ENCODE measurements around the gene IGSF9. TPM values are rescaled to one million over a fixed set of nuclear protein-coding genes. Genes with fewer than 3 reads are reported as not detected.
A peak's percentile ranks its signal among the peaks of the same experiment; 100 is the strongest.
"Not testable (repeated sequence)": the region's sequence is repeated elsewhere in the genome, so short reads cannot be mapped to it uniquely, and the experiment has no call there.

IGSF9 gene
- total RNA-seq, 1 experiment from 2014 or later: not detected

- DNase-seq (ENCODE audit: low read depth, low spot score): no peak
- in situ Hi-C loops (cut with HindIII; ENCODE audit: low pct_unique_long_range_greater_than_20kb, low sequenced_read_pairs): no loop called here
Observed at GRCh38 chr1:159917533-159918351, 27.7 kb downstream of the IGSF9 start.

- DNase-seq (ENCODE audit: low read depth, low spot score): peak; percentile 47
- in situ Hi-C loops (cut with HindIII; ENCODE audit: low pct_unique_long_range_greater_than_20kb, low sequenced_read_pairs): no loop called here
Observed at GRCh38 chr1:159916242-159917051, 29.0 kb downstream of the IGSF9 start.

DNA sequence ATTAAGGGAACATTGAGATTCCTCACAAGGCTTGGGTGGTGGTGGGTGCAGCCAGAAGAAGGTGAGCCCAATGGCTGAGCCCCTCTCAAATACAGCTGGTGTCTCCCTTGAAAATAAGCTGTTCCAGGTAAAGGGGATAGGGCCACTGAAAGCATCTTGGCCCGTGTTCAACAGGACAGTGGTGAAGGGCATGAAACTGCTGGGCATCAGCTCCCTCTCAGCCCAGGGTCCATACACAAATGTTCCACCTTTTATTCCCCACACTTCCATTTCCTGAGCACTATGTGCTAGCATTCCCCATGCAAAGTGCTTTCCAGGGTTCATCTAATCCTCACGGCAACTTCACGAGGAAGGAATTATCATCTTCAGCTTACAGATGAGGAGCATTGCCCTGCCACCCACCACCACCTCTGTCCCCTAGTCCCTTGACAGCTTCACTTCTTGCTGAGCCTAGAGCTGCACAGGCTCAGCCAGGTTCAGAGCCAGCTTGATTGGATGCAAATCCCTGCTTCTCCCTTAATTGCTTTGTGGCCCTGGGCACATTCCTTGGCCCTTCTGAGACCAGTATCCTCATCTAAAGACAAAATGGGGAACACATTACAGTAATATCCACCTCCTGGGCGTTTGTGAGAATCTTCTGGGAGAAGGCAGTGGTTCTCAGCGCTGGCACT, 29.7 kb downstream of the IGSF9 start:
- DNase-seq (ENCODE audit: low read depth, low spot score): no peak
- in situ Hi-C loops (cut with HindIII; ENCODE audit: low pct_unique_long_range_greater_than_20kb, low sequenced_read_pairs): no loop called here

DNA sequence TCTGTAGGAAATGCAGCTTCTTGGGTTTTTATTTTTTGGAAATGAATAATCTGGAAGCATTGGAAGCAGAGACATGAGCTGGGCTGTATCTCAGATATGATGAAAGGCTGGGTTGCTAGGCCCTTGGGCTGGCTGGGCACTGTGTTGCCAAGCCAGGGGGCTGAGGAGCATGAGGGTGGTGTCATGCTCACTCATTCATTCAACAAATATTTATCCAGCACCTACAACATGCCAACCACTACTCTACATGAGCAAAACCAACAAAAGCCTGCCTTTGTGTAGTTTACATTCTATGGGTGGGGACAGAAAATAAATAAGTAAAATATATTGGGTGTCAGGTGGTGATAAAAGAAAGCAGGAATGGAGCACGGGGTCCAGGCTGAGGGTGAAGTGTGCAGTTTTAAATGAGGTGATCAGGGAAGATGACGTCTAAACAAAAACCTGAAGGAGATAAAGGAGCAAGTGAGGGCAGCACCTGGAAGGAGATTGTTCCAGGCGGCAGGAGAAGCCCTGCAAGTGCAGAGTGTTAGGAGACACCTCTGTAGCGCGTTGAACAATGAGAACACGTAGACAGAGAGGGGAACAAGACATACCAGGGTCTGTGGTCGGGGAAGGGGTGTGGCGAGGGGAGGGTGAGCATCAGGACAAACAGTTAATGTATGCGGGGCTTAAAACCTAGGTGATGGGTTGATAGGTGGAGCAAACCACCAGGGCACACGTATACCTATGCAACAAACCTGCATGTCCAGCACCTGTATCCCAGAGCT, 31.0 kb downstream of the IGSF9 start:
- in situ Hi-C loops (cut with HindIII; ENCODE audit: low pct_unique_long_range_greater_than_20kb, low sequenced_read_pairs): no loop called here
- DNase-seq (ENCODE audit: low read depth, low spot score): no peak

DNA sequence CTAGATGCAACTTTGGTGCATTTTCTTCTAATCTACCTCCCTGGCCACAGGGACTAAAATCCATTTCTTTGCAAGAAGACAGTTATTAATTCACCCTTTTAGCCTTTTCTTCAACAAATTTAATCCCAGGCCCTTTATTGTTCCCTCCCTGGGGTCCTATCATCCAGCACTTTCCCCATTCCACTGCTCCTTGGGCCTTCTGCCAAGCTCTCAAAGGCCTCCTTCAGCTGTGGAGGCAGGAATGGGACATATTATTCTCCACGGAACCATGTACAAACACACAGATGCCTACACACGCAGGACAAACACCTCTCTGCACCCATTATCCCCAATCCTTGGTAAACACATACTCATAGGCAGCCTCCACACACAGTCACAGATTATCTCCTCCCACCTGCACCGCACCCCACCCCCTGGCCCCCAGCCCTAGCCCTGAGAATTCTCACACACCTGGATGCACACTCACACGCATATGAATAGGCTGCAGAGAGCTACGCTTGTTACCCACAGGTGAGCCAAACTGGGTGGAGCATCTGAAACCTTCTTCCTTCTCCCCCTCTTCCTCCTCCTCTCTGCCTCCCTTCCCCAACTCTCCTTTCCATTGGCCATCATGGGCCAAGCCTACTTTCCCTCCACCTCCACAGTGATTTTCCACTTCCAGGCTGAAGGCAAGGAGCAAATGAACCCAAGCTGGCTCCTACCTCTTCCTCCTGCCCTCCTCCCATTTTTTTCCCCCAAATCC, 31.8 kb downstream of the IGSF9 start:
- in situ Hi-C loops (cut with HindIII; ENCODE audit: low pct_unique_long_range_greater_than_20kb, low sequenced_read_pairs): no loop called here
- no peak for DNase-seq (ENCODE audit: low read depth, low spot score)

GRCh38 chr1:159911326-159912070, 33.9 kb downstream of the IGSF9 start:
- in situ Hi-C loops (cut with HindIII; ENCODE audit: low pct_unique_long_range_greater_than_20kb, low sequenced_read_pairs): no loop called here
- DNase-seq (ENCODE audit: low read depth, low spot score): no peak

GRCh38 chr1:159908031-159908940, 37.1 kb downstream of the IGSF9 start:
- in situ Hi-C loops (cut with HindIII; ENCODE audit: low pct_unique_long_range_greater_than_20kb, low sequenced_read_pairs): no loop called here
- DNase-seq (ENCODE audit: low read depth, low spot score): no peak

DNA sequence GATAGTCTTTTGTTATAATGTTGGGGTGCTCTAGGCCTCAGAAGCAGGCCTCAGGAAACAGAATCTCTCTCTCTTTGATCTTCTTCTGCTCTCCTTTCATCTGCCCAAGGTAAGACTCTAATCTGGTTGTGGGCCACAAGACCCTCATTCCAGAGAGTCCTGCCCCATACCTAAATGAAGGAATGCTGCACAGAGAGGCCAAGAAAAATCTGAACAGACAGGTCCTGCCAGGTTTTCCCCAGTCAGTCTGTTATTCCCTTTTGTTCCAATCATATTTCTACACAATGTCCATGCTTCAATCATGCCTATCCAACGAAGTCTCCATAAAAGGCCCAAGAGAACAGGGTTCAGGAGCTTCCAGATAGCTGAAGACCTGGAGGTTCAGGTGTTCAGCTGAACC, 38.5 kb downstream of the IGSF9 start:
- in situ Hi-C loops (cut with HindIII; ENCODE audit: low pct_unique_long_range_greater_than_20kb, low sequenced_read_pairs): no loop called here
- no peak for DNase-seq (ENCODE audit: low read depth, low spot score)

GRCh38 chr1:159904036-159904435, 41.4 kb downstream of the IGSF9 start:
- DNase-seq (ENCODE audit: low read depth, low spot score); in situ Hi-C loops (cut with HindIII; ENCODE audit: low pct_unique_long_range_greater_than_20kb, low sequenced_read_pairs): not testable (repeated sequence)

DNA sequence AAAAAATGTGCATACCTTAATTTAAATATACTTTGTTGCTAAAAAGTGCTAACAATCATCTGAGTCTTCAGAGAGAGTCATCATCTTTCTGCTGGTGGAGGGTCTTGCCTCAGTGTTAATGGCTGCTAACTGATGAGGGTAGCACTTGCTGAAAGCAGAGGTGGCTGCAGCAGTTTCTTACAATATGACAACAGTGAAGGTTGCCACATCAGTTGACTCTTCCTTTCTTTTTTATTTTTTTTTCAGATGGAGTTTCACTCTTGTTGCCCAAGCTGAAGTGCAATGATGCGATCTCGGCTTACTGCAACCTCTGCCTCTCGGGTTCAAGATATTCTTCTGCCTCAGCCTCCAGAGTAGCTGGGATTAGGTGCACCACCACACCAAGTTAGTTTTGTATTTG, 42.9 kb downstream of the IGSF9 start:
- DNase-seq (ENCODE audit: low read depth, low spot score): no peak
- in situ Hi-C loops (cut with HindIII; ENCODE audit: low pct_unique_long_range_greater_than_20kb, low sequenced_read_pairs): no loop called here

DNA sequence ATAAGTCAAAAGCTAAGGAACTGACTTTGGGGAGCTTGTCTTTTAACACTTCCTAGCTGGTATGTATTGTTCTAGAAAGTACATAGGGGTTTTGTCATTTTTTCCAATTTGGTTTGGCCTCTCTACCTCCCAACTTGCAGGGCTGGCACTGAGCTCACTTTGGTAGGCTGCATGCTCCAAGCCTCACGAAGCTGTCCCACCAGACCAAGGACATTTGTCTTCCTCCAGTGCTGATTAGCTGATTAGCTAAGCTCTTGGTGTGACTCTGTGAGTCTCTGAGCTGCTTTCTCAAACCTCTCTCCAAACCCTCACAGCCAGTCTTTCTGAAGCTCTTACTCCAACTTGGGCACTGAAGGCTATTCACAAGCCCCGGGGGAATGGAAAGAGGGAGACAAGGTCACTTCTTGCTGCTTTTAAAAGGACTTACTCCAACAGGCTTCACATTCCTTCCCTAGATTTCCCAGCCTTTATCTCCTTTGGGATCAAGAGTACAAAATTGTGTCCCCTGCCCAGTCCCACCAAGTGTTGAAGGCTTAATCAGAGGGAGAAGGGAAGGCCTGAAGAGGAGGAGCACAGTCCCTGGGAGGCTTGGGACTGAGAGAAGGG, 44.6 kb downstream of the IGSF9 start:
- DNase-seq (ENCODE audit: low read depth, low spot score): no peak
- in situ Hi-C loops (cut with HindIII; ENCODE audit: low pct_unique_long_range_greater_than_20kb, low sequenced_read_pairs): no loop called here

DNA sequence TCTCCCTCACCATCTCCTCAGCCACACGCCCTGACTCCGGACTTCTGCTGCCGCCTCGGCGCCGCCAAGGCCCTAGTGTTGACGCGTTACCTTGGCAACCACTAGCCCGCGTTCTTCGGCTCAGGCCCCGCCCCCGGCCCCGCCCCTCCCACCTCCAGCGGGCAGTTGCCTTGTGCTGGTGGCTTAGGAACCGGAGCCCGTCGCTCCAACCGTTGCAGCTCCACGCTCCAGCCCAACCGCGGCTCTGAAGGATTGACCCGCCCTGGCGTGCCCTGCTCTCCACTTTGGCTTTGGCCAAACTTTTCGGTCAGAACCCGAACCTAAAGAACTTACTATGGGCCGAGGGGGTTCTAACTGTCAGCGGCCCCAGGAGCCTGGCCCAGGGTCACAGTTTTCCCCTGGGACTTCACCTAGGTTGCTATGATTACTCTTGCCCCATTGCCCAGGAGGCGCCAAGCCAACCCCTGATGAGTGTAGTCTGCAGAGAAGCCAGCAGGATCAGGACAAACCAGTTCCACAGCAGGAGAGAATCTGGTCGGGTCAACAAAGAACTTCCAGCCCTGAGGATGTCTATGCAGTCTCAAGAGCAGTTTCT, 45.2 kb downstream of the IGSF9 start, which contains the start of gene CFAP45:
CFAP45 (minus strand) TSS at position 80 of the 595 bp plus-strand sequence; CDS start at position 13, 67 bp downstream.
- no peak for DNase-seq (ENCODE audit: low read depth, low spot score)
- in situ Hi-C loops (cut with HindIII; ENCODE audit: low pct_unique_long_range_greater_than_20kb, low sequenced_read_pairs): no loop called here

DNA sequence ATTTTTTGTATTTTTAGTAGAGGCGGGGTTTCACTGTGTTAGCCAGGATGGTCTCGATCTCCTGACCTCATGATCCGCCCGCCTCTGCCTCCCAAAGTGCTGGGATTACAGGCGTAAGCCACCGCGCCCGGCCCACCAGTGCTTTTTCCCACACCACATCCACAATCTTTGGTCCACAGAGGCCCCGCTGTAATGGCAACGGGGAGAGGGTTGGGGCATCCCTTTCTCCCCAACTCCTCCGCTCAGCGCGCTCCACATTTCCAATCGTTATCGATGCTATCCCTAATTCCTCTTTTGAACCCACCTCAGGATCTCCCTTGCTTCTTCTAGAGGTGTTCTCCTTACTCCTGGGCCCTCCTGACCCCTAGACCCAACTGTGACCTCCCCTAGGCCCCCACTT, 45.8 kb downstream of the IGSF9 start:
- in situ Hi-C loops (cut with HindIII; ENCODE audit: low pct_unique_long_range_greater_than_20kb, low sequenced_read_pairs): loop anchor here (25.0 kb wide), 1 partner anchor 112 kb away; the partner anchor contains the start of gene DUSP23
- DNase-seq (ENCODE audit: low read depth, low spot score): not testable (repeated sequence)

DNA sequence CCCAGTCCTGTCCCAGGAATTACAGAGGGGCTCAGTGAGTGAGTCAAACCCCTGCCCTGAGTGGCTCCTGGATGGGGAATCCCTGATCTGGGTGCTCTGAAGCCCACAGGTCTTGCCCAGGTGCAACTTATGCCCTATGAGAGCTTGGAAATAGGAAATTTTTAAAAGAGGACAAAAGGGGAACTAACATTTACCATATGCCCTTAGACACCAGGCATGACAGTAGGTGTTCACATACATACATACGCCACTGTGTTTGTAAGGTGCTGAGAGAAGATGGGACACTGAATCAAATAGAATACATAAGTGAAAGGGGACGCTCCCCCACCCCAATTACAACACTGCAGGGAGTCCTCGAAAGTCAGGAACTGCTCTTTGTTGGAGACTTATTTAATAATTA, 46.9 kb downstream of the IGSF9 start:
- in situ Hi-C loops (cut with HindIII; ENCODE audit: low pct_unique_long_range_greater_than_20kb, low sequenced_read_pairs): loop anchor here (25.0 kb wide), 1 partner anchor 111 kb away; the partner anchor contains the start of gene DUSP23
- DNase-seq (ENCODE audit: low read depth, low spot score): no peak
